K562 (cell line): ENCODE data around the gene MED15. TPM values are rescaled to one million over a fixed set of nuclear protein-coding genes. Genes with fewer than 3 reads are reported as not detected.
"Not testable (repeated sequence)": the region's sequence is repeated elsewhere in the genome, so short reads cannot be mapped to it uniquely, and the experiment has no call there.

Experiments used
- ATAC-seq: fragments of 200-7000 bp; cut with Tn5 transposase; 3 replicates; pipeline ENCODE4 v1.9.1; 2020; ENCODE audit warnings: moderate library complexity
- BruUV-seq: library from RNA; stranded (reverse); fragments of 400-500 nt; replicated peaks from 2 replicates; lab custom pipeline; 2021; lab: Mats Ljungman, UMichigan
- CTCF ChIA-PET: fragments of 300-600 bp; formaldehyde crosslinking; extraction: SDS; loops from one replicate; lab custom pipeline; 2021; ENCODE audit warnings: low intra/inter-chr PET ratio; lab: Yijun Ruan, JAX
- POLR2A ChIA-PET: fragments of 300-600, 350-650 bp; sonication (Branson Sonifier 250); formaldehyde crosslinking; extraction: SDS; loops from one replicate; lab custom pipeline; 2021; ENCODE audit warnings: antibody characterized with exemption, inconsistent platforms; lab: Yijun Ruan, JAX
- DNase-seq, 4 experiments: peaks; one replicate each; pipeline versions ENCODE4 v3.0.0 to v3.0.0-alpha.2; 2011 to 2018; ENCODE audit warnings: low spot score in 3 of 4, mixed read lengths in 3 of 4; ENCODE audit errors: extremely low read depth in 1 of 4
- FAIRE-seq: peaks from 2 replicates; lab custom pipeline; 2011; peaks lifted over from hg19 to GRCh38; lab: Jason Lieb, UNC
- H2AFZ ChIP-seq: 2 replicates; pipeline ENCODE4 v1.6.0; 2011; ENCODE audit warnings: low read depth, low read length, control low read depth, inconsistent platforms
- H3K27ac ChIP-seq: fragments of 200-600 bp; 3 replicates; pipeline ENCODE4 v1.8.0; 2011; ENCODE audit warnings: low read depth, mild to moderate bottlenecking, control low read depth, inconsistent platforms, low read length, moderate library complexity, mixed read lengths; ENCODE audit errors: extremely low read depth
- H3K27me3 ChIP-seq, 2 experiments: fragments of 300-600 bp in 1 of 2; 2 replicates in 1 of 2; 3 replicates in 1 of 2; pipeline versions ENCODE4 v1.6.0 to v1.8.0; 2011; ENCODE audit warnings: inconsistent platforms in 2 of 2, low read length in 2 of 2, mild to moderate bottlenecking in 1 of 2, mixed read lengths in 1 of 2, moderate library complexity in 1 of 2; ENCODE audit not compliant: control insufficient read depth in 2 of 2, insufficient read depth in 2 of 2
- H3K36me3 ChIP-seq: fragments of 300-600 bp; 3 replicates; pipeline ENCODE4 v1.8.0; 2011; ENCODE audit warnings: mild to moderate bottlenecking, low read length, inconsistent platforms; ENCODE audit not compliant: control insufficient read depth, insufficient read depth
- H3K4me1 ChIP-seq, 2 experiments: fragments of 200-600 bp in 1 of 2; replicated peaks in 1 of 2; 2 replicates in 1 of 2; 3 replicates in 1 of 2; pipeline versions ENCODE4 v1.5.1 to v1.8.0; 2011; ENCODE audit warnings: inconsistent platforms in 2 of 2, low read length in 2 of 2, mild to moderate bottlenecking in 1 of 2, mixed read lengths in 1 of 2, moderate library complexity in 1 of 2; ENCODE audit not compliant: control insufficient read depth in 2 of 2, insufficient read depth in 2 of 2
- H3K4me2 ChIP-seq: 2 replicates; pipeline ENCODE4 v1.6.1; 2011; ENCODE audit warnings: low read length, control low read depth, inconsistent platforms, mixed read lengths; ENCODE audit not compliant: insufficient read depth
- H3K4me3 ChIP-seq: fragments of 200-600 bp; sonication (generic), shearing (Covaris generic); 2 replicates; pipeline ENCODE4 v1.5.1; 2016; ENCODE audit warnings: control low read depth, inconsistent platforms
- H3K79me2 ChIP-seq: fragments of 200-600 bp; 3 replicates; pipeline ENCODE4 v1.8.0; 2011; ENCODE audit warnings: low read length, inconsistent platforms; ENCODE audit not compliant: control insufficient read depth, insufficient read depth
- H3K9ac ChIP-seq, 2 experiments: 2 replicates each; pipeline versions ENCODE4 v1.6.0 to v1.6.1; 2011; ENCODE audit warnings: low read depth in 2 of 2, low read length in 2 of 2, control low read depth in 1 of 2, inconsistent platforms in 1 of 2, mild to moderate bottlenecking in 1 of 2, mixed read lengths in 1 of 2; ENCODE audit not compliant: insufficient read depth in 1 of 2
- H3K9me1 ChIP-seq: one replicate; pipeline ENCODE4 v1.6.0; 2011; ENCODE audit warnings: inconsistent platforms, mild to moderate bottlenecking, low read length, moderate library complexity; ENCODE audit not compliant: control insufficient read depth, insufficient read depth
- H3K9me3 ChIP-seq: replicated peaks from 2 replicates; pipeline ENCODE4 v1.5.1; 2011; ENCODE audit warnings: low read depth, low read length, inconsistent platforms; ENCODE audit not compliant: control insufficient read depth, insufficient read depth
- H4K20me1 ChIP-seq: replicated peaks from 2 replicates; pipeline ENCODE4 v1.6.1; 2011; ENCODE audit warnings: low read length, inconsistent platforms, mixed read lengths; ENCODE audit not compliant: control insufficient read depth, insufficient read depth
- ARID4B ChIP-seq: sonication (generic); formaldehyde crosslinking; IDR thresholded peaks from 2 replicates; pipeline ENCODE4 v1.8.0; 2022; ENCODE audit warnings: mild to moderate bottlenecking, missing genetic modification reagents
- ETV1 ChIP-seq: fragments of 450-650 bp; conservative IDR thresholded peaks from 2 replicates; pipeline ENCODE4 v1.6.1; 2016; ENCODE audit warnings: missing genetic modification characterization, control low read depth, low read depth, missing compliant biosample characterization
- KDM5B ChIP-seq: fragments of 200-600 bp; sonication (generic); IDR thresholded peaks from 2 replicates; pipeline ENCODE4 v1.6.1; 2012; ENCODE audit warnings: low read depth, mild to moderate bottlenecking, moderate library complexity, low read length, control low read depth, inconsistent platforms; ENCODE audit not compliant: insufficient replicate concordance
- TEAD1 ChIP-seq, 2 experiments: fragments of 450-650 bp in 1 of 2; sonication (generic) in 1 of 2; formaldehyde crosslinking; IDR thresholded peaks; 2 replicates each; pipeline versions ENCODE4 v1.4.0 to v1.8.0; 2020 to 2022; ENCODE audit warnings: mild to moderate bottlenecking in 2 of 2, missing genetic modification reagents in 1 of 2
- THRB ChIP-seq: fragments of 450-650 bp; formaldehyde crosslinking; conservative IDR thresholded peaks from 2 replicates; pipeline ENCODE4 v1.4.0; 2022; ENCODE audit warnings: mild to moderate bottlenecking, missing genetic modification characterization
- ZBTB26 ChIP-seq: fragments of 450-650 bp; formaldehyde crosslinking; IDR thresholded peaks from 2 replicates; pipeline ENCODE4 v1.4.0; 2022; ENCODE audit warnings: missing genetic modification characterization
- WGBS: fragments of 100-300 bp; shearing (Covaris generic); methylation state at CpG from one replicate; pipeline ENCODE4 v1.1.6; 2016; ENCODE audit warnings: low coverage, mixed read lengths; ENCODE audit not compliant: insufficient coverage; ENCODE audit errors: missing lambda C conversion rate; 5-methylcytosine and 5-hydroxymethylcytosine counted together
- in situ Hi-C: fragments of 300-500 bp; cut with MboI; formaldehyde crosslinking; loops from 4 replicates; pipeline ENCODE4 v1.15.0; 2018; ENCODE audit warnings: inconsistent platforms, mixed read lengths
- intact Hi-C: fragments of 100-400 bp; cut with micrococcal nuclease; formaldehyde crosslinking; loops from 2 replicates; pipeline ENCODE4 v1.14.2; 2022
- polyA plus RNA-seq, 8 experiments: library from polyadenylated mRNA; depleted of rRNA in 4 of 8; stranded (reverse) in 5 of 8; unstranded in 3 of 8; fragments of >200 nt; fragmentation: Nextera tagmentation in 2 of 8; fragmentation: Illumina TruSeq in 1 of 8; extraction: Ambion mirVana in 2 of 8; extraction: Trizol in 1 of 8; gene quantifications; 2 replicates each; pipeline versions ENCODE4 v1.2.1 to v1.2.3, GENCODE V29; 2011 to 2014; ENCODE audit warnings: inconsistent platforms in 1 of 8, missing spikeins in 1 of 8
- total RNA-seq, 7 experiments: library from RNA; depleted of rRNA in 6 of 7; stranded (reverse); fragments of >200 nt in 6 of 7; fragmentation: Illumina TruSeq in 2 of 7; extraction: Trizol in 2 of 7; gene quantifications; 2 replicates each; pipeline versions ENCODE4 v1.2.1 to v1.2.3, GENCODE V29; 2011 to 2021; ENCODE audit warnings: low replicate concordance in 1 of 7
- TF ChIP-seq, protein P1 (sequence below): sonication (generic); formaldehyde crosslinking; IDR thresholded peaks from 2 replicates; pipeline ENCODE4 v1.9.0; 2022; ENCODE audit warnings: mild to moderate bottlenecking, missing genetic modification reagents
- TF ChIP-seq, protein P2 (sequence below): fragments of 450-650 bp; formaldehyde crosslinking; IDR thresholded peaks from 2 replicates; pipeline ENCODE4 v1.4.0; 2022; ENCODE audit warnings: missing genetic modification characterization

MED15 gene
- total and polyA plus RNA-seq, 9 of the 15 experiments (the other 6 are each of a cell fraction or from before 2014, with no cell fraction given), result 4.0 to 271 (median 60.1) TPM

DNA sequence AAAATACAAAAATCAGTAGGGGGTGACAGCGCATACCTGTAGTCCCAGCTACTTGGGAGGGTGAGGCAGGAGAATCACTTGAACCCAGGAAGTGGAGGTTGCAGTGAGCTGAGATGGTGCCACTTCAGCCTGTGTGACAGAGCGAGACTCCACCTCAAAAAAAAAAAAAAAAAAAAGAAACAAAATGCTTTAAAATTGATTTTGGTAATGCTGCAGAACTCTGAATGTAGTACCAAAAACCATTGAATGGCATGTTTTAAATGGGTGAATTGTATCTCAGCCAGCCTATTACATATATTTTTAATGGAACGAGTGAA is 37.9 kb downstream of the MED15 start:
- FAIRE-seq, H3K4me3 ChIP-seq, BruUV-seq, ATAC-seq, intact Hi-C loops, H2AFZ ChIP-seq, H3K9me3 ChIP-seq, DNase-seq, H3K27me3 ChIP-seq, in situ Hi-C loops, H3K9ac ChIP-seq: not testable (repeated sequence)
- Histone ChIP-seq H3K4me2 (peak overlapping the region; percentile 49; the same call in 1 of the 2 replicates), H4K20me1 (peaks cover 36% of the 10 kb centered on the region), H3K9me1 (peaks cover 15% of the 10 kb centered on the region), H3K36me3 (peaks cover 63% of the 10 kb centered on the region), H3K27ac (peak overlapping the region; percentile 15; the same call in 2 of the 3 replicates), H3K4me1 (peaks cover 27 to 34% of the 10 kb centered on the region in 2 experiments), H3K79me2 (peaks cover 64% of the 10 kb centered on the region)
- POLR2A ChIA-PET, result interaction anchor here (0.6 to 68.9 kb wide), 5 partner anchors 12 to 1107 kb away, joined by 3 to 1693 read pairs (median 4); partner anchors contain the start of gene MED15
- CTCF ChIA-PET, result interaction anchor here (0.6 to 1.2 kb wide), 2 partner anchors 19 to 197 kb away, joined by 3 to 4 read pairs; no protein-coding TSS in a partner anchor
- 85% methylated on average over 3 of the region's 3 CpGs for WGBS
- peak; percentile 65; the same call in 1 of the 2 replicates for TF ChIP-seq ARID4B (CRISPR knock-in tag)
- TF ChIP-seq KDM5B, result peak; percentile 22
- TF ChIP-seq, protein P1, sequence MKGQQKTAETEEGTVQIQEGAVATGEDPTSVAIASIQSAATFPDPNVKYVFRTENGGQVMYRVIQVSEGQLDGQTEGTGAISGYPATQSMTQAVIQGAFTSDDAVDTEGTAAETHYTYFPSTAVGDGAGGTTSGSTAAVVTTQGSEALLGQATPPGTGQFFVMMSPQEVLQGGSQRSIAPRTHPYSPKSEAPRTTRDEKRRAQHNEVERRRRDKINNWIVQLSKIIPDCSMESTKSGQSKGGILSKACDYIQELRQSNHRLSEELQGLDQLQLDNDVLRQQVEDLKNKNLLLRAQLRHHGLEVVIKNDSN, result 0 out of 2 replicates have a peak, but pooled peaks have one; percentile 17
- TF ChIP-seq TEAD1 (CRISPR knock-in tag; IDR thresholded peaks at IDR 0.05), result 0 out of 4 replicates have a peak, but pooled peaks of 1 of the 2 experiments have one; percentile 59
- TF ChIP-seq, protein P2, sequence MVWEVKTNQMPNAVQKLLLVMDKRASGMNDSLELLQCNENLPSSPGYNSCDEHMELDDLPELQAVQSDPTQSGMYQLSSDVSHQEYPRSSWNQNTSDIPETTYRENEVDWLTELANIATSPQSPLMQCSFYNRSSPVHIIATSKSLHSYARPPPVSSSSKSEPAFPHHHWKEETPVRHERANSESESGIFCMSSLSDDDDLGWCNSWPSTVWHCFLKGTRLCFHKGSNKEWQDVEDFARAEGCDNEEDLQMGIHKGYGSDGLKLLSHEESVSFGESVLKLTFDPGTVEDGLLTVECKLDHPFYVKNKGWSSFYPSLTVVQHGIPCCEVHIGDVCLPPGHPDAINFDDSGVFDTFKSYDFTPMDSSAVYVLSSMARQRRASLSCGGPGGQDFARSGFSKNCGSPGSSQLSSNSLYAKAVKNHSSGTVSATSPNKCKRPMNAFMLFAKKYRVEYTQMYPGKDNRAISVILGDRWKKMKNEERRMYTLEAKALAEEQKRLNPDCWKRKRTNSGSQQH (CRISPR knock-in tag), result peak; percentile 22; the same call in 1 of the 2 replicates
- 0 out of 2 replicates have a peak, but pooled peaks have one; percentile 54 for TF ChIP-seq THRB (CRISPR knock-in tag)
- TF ChIP-seq ETV1 (tag), result 0 out of 2 replicates have a peak, but pooled peaks have one; percentile 16
- TF ChIP-seq ZBTB26 (CRISPR knock-in tag), result peak; percentile 17; the same call in 1 of the 2 replicates
